ENCODE results near the gene TAS2R1.
"Not testable (repeated sequence)": the region's sequence is repeated elsewhere in the genome, so short reads cannot be mapped to it uniquely, and the experiment has no call there.

The TAS2R1 gene

GRCh38 chr5:9621379-9621903, 8.7 kb downstream of the TAS2R1 start:
- no peak for DNase-seq

GRCh38 chr5:9619331-9620092, 10.6 kb downstream of the TAS2R1 start:
- DNase-seq: no peak

- no peak for DNase-seq
Measured at GRCh38 chr5:9617739-9618504, 12.2 kb downstream of the TAS2R1 start.

GRCh38 chr5:9617221-9617620, 12.9 kb downstream of the TAS2R1 start:
- no peak for DNase-seq

- DNase-seq: no peak
Measured at GRCh38 chr5:9615331-9615730, 14.8 kb downstream of the TAS2R1 start.

GRCh38 chr5:9613360-9613759, 16.8 kb downstream of the TAS2R1 start:
- no peak for DNase-seq

- DNase-seq: no peak
Measured at GRCh38 chr5:9610969-9611368, 19.2 kb downstream of the TAS2R1 start.

- DNase-seq: no peak
Measured at GRCh38 chr5:9610364-9610763, 19.8 kb downstream of the TAS2R1 start.

GRCh38 chr5:9608093-9608492, 22.1 kb downstream of the TAS2R1 start:
- DNase-seq: no peak

- no peak for DNase-seq
Measured at GRCh38 chr5:9605041-9605838, 24.9 kb downstream of the TAS2R1 start.

- DNase-seq: no peak
Measured at GRCh38 chr5:9604416-9604815, 25.7 kb downstream of the TAS2R1 start.

- DNase-seq: no peak
Measured at GRCh38 chr5:9601055-9601739, 29.0 kb downstream of the TAS2R1 start.

GRCh38 chr5:9599391-9599790, 30.8 kb downstream of the TAS2R1 start:
- no peak for DNase-seq

GRCh38 chr5:9598329-9598728, 31.8 kb downstream of the TAS2R1 start:
- DNase-seq: not testable (repeated sequence)

GRCh38 chr5:9597322-9597721, 32.8 kb downstream of the TAS2R1 start:
- not testable (repeated sequence) for DNase-seq

- DNase-seq: no peak
Measured at GRCh38 chr5:9596824-9597223, 33.3 kb downstream of the TAS2R1 start.

GRCh38 chr5:9596171-9596780, 33.9 kb downstream of the TAS2R1 start:
- DNase-seq: no peak

GRCh38 chr5:9594913-9595312, 35.2 kb downstream of the TAS2R1 start:
- DNase-seq: no peak

- DNase-seq: no peak
Measured at GRCh38 chr5:9589049-9589835, 40.9 kb downstream of the TAS2R1 start.

- no peak for DNase-seq
Measured at GRCh38 chr5:9588254-9588653, 41.9 kb downstream of the TAS2R1 start.

GRCh38 chr5:9587135-9587534, 43.0 kb downstream of the TAS2R1 start:
- DNase-seq: no peak

Data from hematopoietic multipotent progenitor cell treated with erythropoietin and hydrocortisone succinate and interleukin-3 and kit ligand, for 8 days (in vitro differentiated cells).